Neural cell (in vitro differentiated cells): ENCODE results near the gene SYNPO2. TPM values are rescaled to one million over a fixed set of nuclear protein-coding genes. Genes with fewer than 3 reads are reported as not detected.

Experiments
- H2AFZ ChIP-seq: fragments of 200-600, 300-800 bp; sonication (generic), shearing (Covaris generic); 2 replicates; pipeline ENCODE4 v1.6.0; 2014; ENCODE audit warnings: low read depth, mild to moderate bottlenecking, antibody characterized with exemption, low read length, moderate library complexity
- H3F3A ChIP-seq: fragments of 200-600 bp; shearing (Covaris generic); 2 replicates; pipeline ENCODE4 v1.6.1; 2016; ENCODE audit warnings: mild to moderate bottlenecking, moderate library complexity, mixed read lengths, antibody characterized with exemption, low read length; ENCODE audit not compliant: insufficient read depth, poor library complexity, severe bottlenecking
- H3K27ac ChIP-seq: fragments of 200-600, 300-800 bp; sonication (generic), shearing (Covaris generic); 2 replicates; pipeline ENCODE4 v1.5.1; 2014; ENCODE audit warnings: mild to moderate bottlenecking, low read length, moderate library complexity
- H3K27me3 ChIP-seq: fragments of 300-800, 200-600 bp; sonication (generic), shearing (Covaris generic); 2 replicates; pipeline ENCODE4 v1.6.0; 2014; ENCODE audit warnings: mild to moderate bottlenecking, low read depth, low read length, moderate library complexity; ENCODE audit not compliant: insufficient read depth
- H3K36me3 ChIP-seq: fragments of 300-800, 200-600 bp; sonication (generic), shearing (Covaris generic); 2 replicates; pipeline ENCODE4 v1.5.1; 2014; ENCODE audit warnings: mild to moderate bottlenecking, antibody characterized with exemption, low read length, moderate library complexity; ENCODE audit not compliant: insufficient read depth
- H3K4me2 ChIP-seq: fragments of 300-800, 200-600 bp; sonication (generic), shearing (Covaris generic); 2 replicates; pipeline ENCODE4 v1.6.0; 2014; ENCODE audit warnings: mild to moderate bottlenecking, low read length
- H3K4me3 ChIP-seq: fragments of 300-800, 200-600 bp; sonication (generic), shearing (Covaris generic); 2 replicates; pipeline ENCODE4 v1.5.1; 2014; ENCODE audit warnings: mild to moderate bottlenecking, low read length, moderate library complexity
- H3K79me2 ChIP-seq: fragments of 200-600 bp; shearing (Covaris generic); replicated peaks from 2 replicates; pipeline ENCODE4 v1.6.0; 2014; ENCODE audit warnings: mild to moderate bottlenecking, low read length, moderate library complexity; ENCODE audit not compliant: insufficient read depth
- H3K9ac ChIP-seq: fragments of 300-800, 200-600 bp; sonication (generic), shearing (Covaris generic); 2 replicates; pipeline ENCODE4 v1.6.1; 2016; ENCODE audit warnings: mild to moderate bottlenecking, low read length, mixed read lengths
- H3K9me2 ChIP-seq: fragments of 200-600 bp; shearing (Covaris generic); 2 replicates; pipeline ENCODE4 v1.6.1; 2016; ENCODE audit warnings: mild to moderate bottlenecking, low read length, mixed read lengths; ENCODE audit not compliant: insufficient read depth
- H3K9me3 ChIP-seq: fragments of 200-600, 300-800 bp; sonication (generic), shearing (Covaris generic); 2 replicates; pipeline ENCODE4 v1.6.1; 2016; ENCODE audit warnings: mild to moderate bottlenecking, mixed run types, low read length, moderate library complexity, mixed read lengths
- H4K20me1 ChIP-seq: fragments of 200-600 bp; shearing (Covaris generic); 2 replicates; pipeline ENCODE4 v1.6.1; 2016; ENCODE audit warnings: mild to moderate bottlenecking, mixed run types; ENCODE audit not compliant: insufficient read depth
- CTCF ChIP-seq: fragments of 450-650 bp; IDR thresholded peaks from 2 replicates; pipeline ENCODE4 v1.5.1; 2014; ENCODE audit warnings: antibody characterized with exemption, mild to moderate bottlenecking, moderate library complexity; ENCODE audit not compliant: poor library complexity, severe bottlenecking
- EP300 ChIP-seq: fragments of 450-650 bp; conservative IDR thresholded peaks from 2 replicates; pipeline ENCODE4 v1.6.1; 2014; ENCODE audit warnings: antibody characterized with exemption, mild to moderate bottlenecking, moderate library complexity; ENCODE audit not compliant: poor library complexity, severe bottlenecking
- EZH2 ChIP-seq: fragments of 200-600, 300-800 bp; shearing (Covaris generic), sonication (generic); IDR thresholded peaks from 2 replicates; pipeline ENCODE4 v1.6.1; 2014; ENCODE audit warnings: antibody characterized with exemption, low read length, borderline replicate concordance, mild to moderate bottlenecking; ENCODE audit not compliant: insufficient read depth, poor library complexity, severe bottlenecking
- MXI1 ChIP-seq: fragments of 450-650 bp; conservative IDR thresholded peaks from 2 replicates; pipeline ENCODE4 v1.6.1; 2014; ENCODE audit warnings: antibody characterized with exemption, mild to moderate bottlenecking; ENCODE audit not compliant: poor library complexity, severe bottlenecking
- POLR2AphosphoS5 ChIP-seq: IDR thresholded peaks from 2 replicates; pipeline ENCODE4 v1.6.1; 2012
- RAD21 ChIP-seq: fragments of 450-650 bp; conservative IDR thresholded peaks from 2 replicates; pipeline ENCODE4 v1.6.1; 2014; ENCODE audit warnings: antibody characterized with exemption, mild to moderate bottlenecking, moderate library complexity
- REST ChIP-seq: IDR thresholded peaks from 2 replicates; pipeline ENCODE4 v1.6.1; 2012; ENCODE audit warnings: borderline replicate concordance
- SMC3 ChIP-seq: fragments of 450-650 bp; conservative IDR thresholded peaks from 2 replicates; pipeline ENCODE4 v1.6.1; 2014; ENCODE audit warnings: antibody characterized with exemption, mild to moderate bottlenecking, moderate library complexity; ENCODE audit not compliant: poor library complexity
- TAF1 ChIP-seq: IDR thresholded peaks from 2 replicates; pipeline ENCODE4 v1.6.1; 2012; ENCODE audit warnings: low read depth
- polyA plus RNA-seq: library from polyadenylated mRNA; depleted of rRNA; stranded (reverse); fragments of >200 nt; gene quantifications from 2 replicates; pipeline ENCODE4 v1.2.3, GENCODE V29; 2014

The SYNPO2 gene
- polyA plus RNA-seq, 1 donor from 2014 or later: 0.14 TPM

- H3K9me2 ChIP-seq: no peaks in the 10 kb centered on the region
- TF ChIP-seq RAD21: no peak
- TF ChIP-seq REST: no peak
- no peak for TF ChIP-seq MXI1
- TF ChIP-seq EZH2: no peak
- no peak for TF ChIP-seq EP300
- no peak for TF ChIP-seq TAF1
- TF ChIP-seq CTCF: no peak
- TF ChIP-seq SMC3: no peak
- no peak for TF ChIP-seq POLR2AphosphoS5
- no peak overlapping the region for H3K4me2 ChIP-seq
- H3K27ac ChIP-seq: no peak overlapping the region
- H3K9me3 ChIP-seq: no peaks in the 10 kb centered on the region
- H3K79me2 ChIP-seq: no peaks in the 10 kb centered on the region
- H3F3A ChIP-seq: no peaks in the 10 kb centered on the region
- H3K4me3 ChIP-seq: no peak overlapping the region
- no peaks in the 10 kb centered on the region for H3K27me3 ChIP-seq
- H3K36me3 ChIP-seq: no peaks in the 10 kb centered on the region
- H2AFZ ChIP-seq: no peak overlapping the region
- no peak overlapping the region for H3K9ac ChIP-seq
- H4K20me1 ChIP-seq: no peaks in the 10 kb centered on the region
Observed at GRCh38 chr4:118941799-118942198, 53.1 kb downstream of the SYNPO2 start.

GRCh38 chr4:118942465-118942864 is 53.8 kb downstream of the SYNPO2 start:
- no peak overlapping the region for H3K4me3 ChIP-seq
- H3K9ac ChIP-seq: no peak overlapping the region
- no peak overlapping the region for H2AFZ ChIP-seq
- no peaks in the 10 kb centered on the region for H3K27me3 ChIP-seq
- no peaks in the 10 kb centered on the region for H4K20me1 ChIP-seq
- no peaks in the 10 kb centered on the region for H3F3A ChIP-seq
- TF ChIP-seq TAF1 (no peak), MXI1 (no peak), CTCF (no peak), POLR2AphosphoS5 (no peak), REST (no peak), SMC3 (no peak), EZH2 (no peak), EP300 (no peak), RAD21 (no peak)
- no peaks in the 10 kb centered on the region for H3K79me2 ChIP-seq
- no peaks in the 10 kb centered on the region for H3K9me2 ChIP-seq
- H3K9me3 ChIP-seq: no peaks in the 10 kb centered on the region
- H3K27ac ChIP-seq: no peak overlapping the region
- no peak overlapping the region for H3K4me2 ChIP-seq
- H3K36me3 ChIP-seq: no peaks in the 10 kb centered on the region
